Measurements from ENCODE around the gene LIN52.
A peak's percentile ranks its signal among the peaks of the same experiment; 100 is the strongest.

LIN52 gene

DNA sequence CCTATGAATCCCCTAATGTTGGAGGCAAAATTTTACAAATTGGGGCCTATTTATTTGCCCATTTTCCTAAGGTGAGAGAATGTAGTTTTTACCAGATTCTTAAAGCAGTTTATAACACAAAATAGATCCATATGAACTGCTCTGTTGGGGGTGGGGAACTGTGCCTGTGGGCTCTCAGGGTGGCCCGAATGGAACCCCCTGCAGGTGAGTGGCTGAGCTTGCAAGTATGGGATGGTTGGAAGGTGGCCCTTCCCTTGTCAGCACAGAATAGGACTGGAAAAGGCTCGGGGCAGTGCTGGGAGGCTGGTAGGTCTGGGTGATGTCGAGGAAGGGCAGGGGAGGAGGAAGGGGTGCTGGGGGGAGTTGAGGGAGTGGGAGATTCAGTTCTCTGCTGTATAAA is 159.4 kb downstream of the LIN52 start:
- no peak for TF ChIP-seq CTCF (IDR thresholded peaks at IDR 0.05; ENCODE audit: control insufficient read depth, extremely low read depth, insufficient read depth)
- DNase-seq (ENCODE audit: low read depth): no peak
- H3K4me3 ChIP-seq (ENCODE audit: low read depth, low read length): no peak overlapping the region

DNA sequence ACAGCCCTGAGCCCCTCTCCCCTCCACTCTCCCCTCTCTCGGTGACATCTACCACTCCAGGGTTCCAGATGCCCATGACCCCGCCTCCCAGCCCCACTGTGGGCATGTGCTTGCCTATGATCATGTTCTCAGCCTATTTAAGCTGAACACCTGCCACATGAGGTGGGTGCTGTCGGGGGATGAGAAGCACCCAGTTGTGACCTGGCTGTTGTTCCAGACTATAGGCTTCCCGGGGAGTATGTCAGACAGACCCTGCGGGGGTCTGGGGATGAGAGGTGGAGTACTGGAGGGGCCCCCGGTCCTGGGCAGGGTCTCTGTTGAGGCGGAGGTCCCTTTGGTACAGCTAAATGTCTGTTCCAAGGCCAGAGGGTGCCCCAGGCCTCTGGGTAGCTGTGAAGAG is 160.5 kb downstream of the LIN52 start:
- no peak overlapping the region for H3K4me3 ChIP-seq (ENCODE audit: low read depth, low read length)
- no peak for DNase-seq (ENCODE audit: low read depth)
- no peak for TF ChIP-seq CTCF (IDR thresholded peaks at IDR 0.05; ENCODE audit: control insufficient read depth, extremely low read depth, insufficient read depth)

DNA sequence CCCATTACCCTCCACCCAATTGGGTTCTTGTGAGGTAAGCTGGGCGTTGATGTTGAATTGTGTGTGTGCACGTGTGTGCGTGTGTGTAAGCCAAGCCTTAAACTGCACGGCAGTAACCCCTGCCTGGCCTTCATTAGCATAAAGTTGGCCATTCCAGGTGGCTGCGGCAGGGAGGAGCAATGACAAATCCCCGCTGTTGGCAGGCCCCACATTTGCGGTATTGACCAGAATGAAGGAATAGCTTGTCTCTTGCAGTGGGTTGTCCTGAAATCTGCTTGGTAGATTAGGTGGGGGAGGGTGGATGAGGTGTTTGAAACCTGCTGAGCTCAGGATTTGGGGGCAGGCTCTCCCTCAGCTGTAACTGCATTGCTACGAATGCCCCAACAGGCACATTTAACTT is 161.8 kb downstream of the LIN52 start:
- no peak for TF ChIP-seq CTCF (IDR thresholded peaks at IDR 0.05; ENCODE audit: control insufficient read depth, extremely low read depth, insufficient read depth)
- no peak overlapping the region for H3K4me3 ChIP-seq (ENCODE audit: low read depth, low read length)
- no peak for DNase-seq (ENCODE audit: low read depth)

- DNase-seq (ENCODE audit: low read depth): no peak
- TF ChIP-seq CTCF (IDR thresholded peaks at IDR 0.05; ENCODE audit: control insufficient read depth, extremely low read depth, insufficient read depth): no peak
- no peak overlapping the region for H3K4me3 ChIP-seq (ENCODE audit: low read depth, low read length)
Observed at GRCh38 chr14:74248017-74248416, 163.3 kb downstream of the LIN52 start.

DNA sequence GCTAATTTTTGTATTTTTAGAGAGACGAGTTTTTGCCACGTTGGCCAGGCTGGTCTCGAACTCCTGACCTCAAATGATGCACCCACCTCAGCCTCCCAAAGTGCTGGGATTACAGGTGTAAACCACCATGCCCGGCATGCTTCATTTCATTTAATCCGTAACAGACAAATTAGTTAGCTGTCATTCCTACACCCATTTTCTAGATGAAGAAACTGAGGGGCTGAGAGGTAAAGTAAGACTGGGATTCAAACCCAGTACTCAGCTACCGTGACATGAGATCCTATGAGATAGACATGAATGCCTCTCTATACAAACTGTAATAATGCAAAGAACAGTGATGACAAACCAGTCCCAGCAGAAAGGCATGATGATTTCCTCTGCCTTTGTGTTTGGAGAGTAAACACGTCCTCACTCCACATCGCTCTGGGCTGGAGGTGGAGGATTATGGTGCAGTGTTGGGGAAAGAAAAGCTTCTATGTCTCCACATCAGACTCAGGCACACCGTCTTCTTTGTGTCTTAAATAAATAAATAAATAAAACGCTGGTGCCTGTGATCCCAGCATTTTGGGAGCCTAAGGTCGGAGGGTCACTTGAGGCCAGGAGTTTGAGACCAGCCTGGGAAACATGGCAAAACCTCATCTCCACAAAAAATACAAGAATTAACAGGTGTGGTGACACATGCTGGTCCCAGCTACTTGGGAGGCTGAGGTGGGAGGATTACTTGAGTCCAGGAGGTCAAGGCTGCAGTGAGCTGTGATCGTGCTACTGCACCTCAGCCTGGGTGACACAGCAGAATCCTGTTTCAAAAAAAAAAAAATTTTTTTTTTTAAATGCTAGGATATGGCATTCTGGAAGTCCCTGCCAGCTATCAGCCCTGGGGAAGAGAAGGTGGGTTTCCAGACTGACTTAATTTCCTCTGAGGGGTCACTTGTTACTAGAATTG is 164.9 kb downstream of the LIN52 start:
- DNase-seq (ENCODE audit: low read depth): peak; percentile 37
- no peak for TF ChIP-seq CTCF (IDR thresholded peaks at IDR 0.05; ENCODE audit: control insufficient read depth, extremely low read depth, insufficient read depth)
- no peak overlapping the region for H3K4me3 ChIP-seq (ENCODE audit: low read depth, low read length)
